H1 (cell line): ENCODE data around the gene MATK. TPM values are rescaled to one million over a fixed set of nuclear protein-coding genes. Genes with fewer than 3 reads are reported as not detected.

ENCODE experiments used
- EGR1 ChIP-seq: IDR thresholded peaks from 2 replicates; pipeline ENCODE4 v1.6.1; 2011; ENCODE audit warnings: low read depth, low read length, borderline replicate concordance
- MAFK ChIP-seq: IDR thresholded peaks from 2 replicates; pipeline ENCODE4 v1.6.1; 2012; ENCODE audit warnings: low read depth, mild to moderate bottlenecking, improper control_type of control experiment, low read length
- MAX ChIP-seq: IDR thresholded peaks from 2 replicates; pipeline ENCODE4 v1.6.1; 2012; ENCODE audit warnings: inconsistent platforms
- PHF8 ChIP-seq: fragments of 200-600 bp; sonication (generic); conservative IDR thresholded peaks from 2 replicates; pipeline ENCODE4 v1.7.1; 2012; ENCODE audit warnings: low read depth, mild to moderate bottlenecking, inconsistent platforms, low read length, moderate library complexity
- RXRA ChIP-seq: IDR thresholded peaks from 2 replicates; pipeline ENCODE4 v1.6.1; 2011; ENCODE audit warnings: low read depth, mild to moderate bottlenecking, low read length, moderate library complexity; ENCODE audit not compliant: insufficient read depth
- SP1 ChIP-seq: IDR thresholded peaks from 2 replicates; pipeline ENCODE4 v1.6.1; 2011; ENCODE audit warnings: low read depth, low read length
- TEAD4 ChIP-seq: IDR thresholded peaks from 2 replicates; pipeline ENCODE4 v1.6.1; 2012; ENCODE audit warnings: low read depth, low read length, inconsistent platforms, mixed read lengths
- polyA plus RNA-seq, 7 experiments: library from polyadenylated mRNA; depleted of rRNA in 3 of 7; stranded (reverse) in 5 of 7; unstranded in 2 of 7; fragments of >200 nt in 5 of 7; fragments of 200-250 nt in 2 of 7; gene quantifications; 1 replicate in 5 of 7; 2 replicates in 1 of 7; 4 replicates in 1 of 7; pipeline versions ENCODE4 v1.2.1 to v1.2.3, GENCODE V29; 2011 to 2013; ENCODE audit warnings: missing spikeins in 2 of 7, mixed read lengths in 2 of 7
- total RNA-seq: library from RNA; stranded (reverse); fragmentation: NEBNext Ultra II Directional; extraction: Animal tissue kit (Norgen Biotek cat#: 25700); gene quantifications from 2 replicates; pipeline ENCODE4 v1.2.1, GENCODE V29; 2021
- TF ChIP-seq, protein P1 (sequence below): IDR thresholded peaks from 2 replicates; pipeline ENCODE4 v1.6.1; 2011; ENCODE audit warnings: low read length, improper control_type of control experiment

MATK gene
- total and polyA plus RNA-seq, 2 of the 8 experiments (the other 6 are each of a cell fraction or from before 2014, with no cell fraction given): 20.5 to 21.4 TPM

DNA sequence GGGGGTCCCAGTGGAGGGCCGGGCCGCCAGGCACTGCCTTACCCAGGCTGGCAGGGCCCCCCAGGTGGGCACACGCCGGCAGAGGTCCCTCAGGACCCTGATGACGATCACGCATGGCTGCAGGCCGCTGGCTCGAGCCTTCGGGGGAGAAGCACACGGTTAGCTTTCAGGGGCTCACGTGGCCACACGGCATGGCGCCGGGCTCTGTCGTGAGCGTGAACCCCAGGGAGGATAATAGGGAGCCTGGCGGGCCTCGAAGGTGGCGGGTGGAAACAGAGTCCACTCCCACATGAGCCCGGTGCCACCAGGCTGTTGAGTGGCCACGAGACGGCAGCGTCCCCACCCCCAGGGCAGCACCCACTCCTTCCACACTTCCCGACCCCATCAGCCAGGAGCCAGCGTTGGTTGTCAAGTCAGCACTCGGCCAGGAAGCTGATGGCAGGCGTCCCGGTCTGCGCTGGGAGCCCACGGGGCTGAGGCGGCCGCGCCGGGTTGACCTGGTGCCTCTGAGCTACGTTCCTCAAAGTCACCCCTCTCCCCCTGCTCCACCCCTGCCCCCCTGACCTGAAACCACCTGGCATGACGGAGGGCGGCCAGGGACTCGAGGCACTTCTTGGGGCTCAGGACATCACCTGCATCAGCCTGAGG lies 24.7 kb upstream of the MATK start (continued):
- TF ChIP-seq MAFK: no peak
- TF ChIP-seq, protein P1, sequence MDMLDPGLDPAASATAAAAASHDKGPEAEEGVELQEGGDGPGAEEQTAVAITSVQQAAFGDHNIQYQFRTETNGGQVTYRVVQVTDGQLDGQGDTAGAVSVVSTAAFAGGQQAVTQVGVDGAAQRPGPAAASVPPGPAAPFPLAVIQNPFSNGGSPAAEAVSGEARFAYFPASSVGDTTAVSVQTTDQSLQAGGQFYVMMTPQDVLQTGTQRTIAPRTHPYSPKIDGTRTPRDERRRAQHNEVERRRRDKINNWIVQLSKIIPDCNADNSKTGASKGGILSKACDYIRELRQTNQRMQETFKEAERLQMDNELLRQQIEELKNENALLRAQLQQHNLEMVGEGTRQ: no peak
- no peak for TF ChIP-seq TEAD4
- TF ChIP-seq PHF8: no peak
- TF ChIP-seq EGR1: no peak
- no peak for TF ChIP-seq MAX
- TF ChIP-seq SP1: no peak
- TF ChIP-seq RXRA: no peak
